ENCODE measurements around the gene CATSPERE.
"Not testable (repeated sequence)": the region's sequence is repeated elsewhere in the genome, so short reads cannot be mapped to it uniquely, and the experiment has no call there.

CATSPERE gene

GRCh38 chr1:244666672-244667418 lies 205.8 kb downstream of the CATSPERE start:
- not testable (repeated sequence) for DNase-seq (ENCODE audit: low read depth)

- DNase-seq (ENCODE audit: low read depth) = no peak
These were observed 206.7 kb downstream of the CATSPERE start for GRCh38 chr1:244667797-244668196.

GRCh38 chr1:244672946-244673682 lies 212.0 kb downstream of the CATSPERE start:
- DNase-seq (ENCODE audit: low read depth) = no peak

- no peak for DNase-seq (ENCODE audit: low read depth)
These were observed 213.4 kb downstream of the CATSPERE start for GRCh38 chr1:244674446-244674845.

GRCh38 chr1:244675167-244675566 lies 214.1 kb downstream of the CATSPERE start:
- no peak for DNase-seq (ENCODE audit: low read depth)

- DNase-seq (ENCODE audit: low read depth) = no peak
These were observed 217.6 kb downstream of the CATSPERE start for GRCh38 chr1:244678697-244679096.

- no peak for DNase-seq (ENCODE audit: low read depth)
These were observed 219.6 kb downstream of the CATSPERE start for GRCh38 chr1:244680667-244681066.

GRCh38 chr1:244682087-244682486 lies 221.0 kb downstream of the CATSPERE start:
- DNase-seq (ENCODE audit: low read depth) = not testable (repeated sequence)

Data from GM04504 (cell line).